SKM-1 (cell line): ENCODE data around the gene CCNJL.

Source experiments
- DNase-seq: peaks from one replicate; lab custom pipeline; 2025; ENCODE audit not compliant: unreplicated experiment; lab: John Stamatoyannopoulos, UW

The CCNJL gene

DNA sequence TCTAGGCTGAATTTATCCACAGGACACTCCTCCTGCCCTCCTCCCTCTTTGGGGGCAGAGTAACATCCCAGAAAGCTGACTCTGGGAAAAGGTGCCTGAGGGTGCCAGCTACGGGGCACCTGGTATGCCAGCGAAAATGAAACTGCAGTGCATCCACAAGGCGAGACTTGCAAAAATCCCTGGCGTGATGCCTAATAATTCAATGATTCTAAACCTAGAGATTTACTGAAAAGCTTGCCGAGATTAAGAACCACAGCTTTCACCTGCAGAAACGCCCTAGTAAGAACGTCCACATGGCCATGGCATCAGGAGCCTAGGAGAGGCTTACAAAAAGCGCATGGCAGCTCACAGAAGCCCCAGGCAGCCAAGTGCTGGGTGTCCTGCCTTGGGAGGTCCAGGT, 20.9 kb downstream of the CCNJL start:
- no peak for DNase-seq

DNA sequence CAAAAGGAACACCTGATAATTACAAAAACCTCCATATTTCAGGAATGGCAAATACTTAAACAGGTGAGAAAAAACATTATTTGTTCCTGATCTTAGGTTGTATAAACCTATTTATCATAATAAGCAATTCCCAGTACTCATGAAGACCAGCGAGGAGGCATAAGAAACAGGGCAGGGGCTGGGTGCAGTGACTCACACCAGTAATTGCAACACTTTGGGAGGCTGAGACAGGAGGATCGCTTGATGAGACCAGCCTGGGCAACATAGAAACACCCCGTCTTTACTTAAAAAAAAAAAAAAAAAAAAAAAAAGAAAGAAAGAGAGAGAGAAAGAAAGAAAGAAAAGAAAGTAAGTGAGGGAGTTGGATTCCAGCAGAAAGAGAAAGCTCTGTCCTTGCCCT, 21.6 kb downstream of the CCNJL start:
- DNase-seq = no peak

DNA sequence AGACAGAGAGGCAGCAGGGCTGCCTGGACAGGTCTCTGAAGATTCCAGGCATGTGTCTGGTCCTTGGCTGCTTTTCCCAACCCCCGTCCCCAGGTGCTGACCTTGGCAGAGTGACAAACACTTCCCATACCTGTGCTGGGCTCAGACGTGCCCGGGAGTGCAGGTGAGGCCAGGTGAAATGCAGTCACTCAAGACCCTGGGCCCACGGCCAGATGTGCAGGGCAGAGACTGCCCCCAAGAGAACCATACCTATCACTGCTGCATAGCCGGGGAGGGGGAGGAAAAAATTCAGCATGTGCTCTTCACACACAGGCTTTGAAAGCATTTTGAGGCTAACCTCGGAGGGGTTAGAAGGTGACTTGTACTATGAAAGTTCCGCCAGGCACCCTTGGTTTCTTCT, 22.6 kb downstream of the CCNJL start:
- no peak for DNase-seq

DNA sequence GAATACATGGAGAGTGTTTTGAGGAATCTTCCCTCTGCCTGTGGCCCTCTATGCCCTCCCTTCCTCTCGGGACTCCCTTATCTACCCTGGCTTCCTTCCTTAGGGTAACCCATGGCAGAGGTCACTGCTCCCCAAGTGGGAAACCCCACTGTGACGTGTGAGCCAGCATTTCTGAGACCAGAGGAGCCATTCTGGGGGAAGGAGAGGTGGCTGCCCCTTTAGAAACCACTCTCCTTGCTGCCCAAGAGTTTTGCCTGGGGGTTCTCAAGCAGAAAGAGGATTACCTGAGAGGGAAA, 23.1 kb downstream of the CCNJL start:
- DNase-seq = no peak

DNA sequence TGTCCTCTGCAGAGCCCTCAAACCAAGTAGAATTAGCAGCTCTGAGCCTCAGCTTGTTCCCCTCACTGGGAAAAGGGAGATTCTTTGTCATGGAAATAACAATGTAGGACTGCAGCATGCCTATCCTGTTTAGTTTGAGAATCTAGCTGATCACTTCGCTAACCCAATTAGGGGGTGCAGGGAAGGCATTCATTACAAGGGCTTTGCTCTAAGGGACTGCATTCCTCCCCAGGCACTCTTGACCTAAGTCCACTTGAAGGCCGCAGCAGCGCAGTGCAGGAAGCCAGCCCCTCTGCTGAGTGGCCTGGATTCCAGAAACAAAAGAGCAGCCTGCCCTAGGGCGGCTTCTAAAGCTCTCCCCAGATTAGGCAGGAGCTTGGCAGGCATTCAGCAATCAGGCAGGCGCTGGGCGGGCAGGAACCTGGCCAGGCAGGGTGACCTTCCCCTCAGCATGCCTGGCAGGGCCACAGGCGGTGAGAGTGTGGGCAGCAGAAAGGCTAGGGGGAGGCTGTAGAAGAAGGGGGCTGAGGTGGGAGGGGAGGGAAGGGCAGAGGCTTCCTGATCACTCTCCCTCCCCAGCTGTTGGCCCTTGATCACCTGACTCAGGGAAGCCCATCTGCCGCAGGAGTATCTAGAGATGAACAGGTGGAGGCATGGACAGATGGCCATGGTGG, 24.8 kb downstream of the CCNJL start:
- DNase-seq = no peak

DNA sequence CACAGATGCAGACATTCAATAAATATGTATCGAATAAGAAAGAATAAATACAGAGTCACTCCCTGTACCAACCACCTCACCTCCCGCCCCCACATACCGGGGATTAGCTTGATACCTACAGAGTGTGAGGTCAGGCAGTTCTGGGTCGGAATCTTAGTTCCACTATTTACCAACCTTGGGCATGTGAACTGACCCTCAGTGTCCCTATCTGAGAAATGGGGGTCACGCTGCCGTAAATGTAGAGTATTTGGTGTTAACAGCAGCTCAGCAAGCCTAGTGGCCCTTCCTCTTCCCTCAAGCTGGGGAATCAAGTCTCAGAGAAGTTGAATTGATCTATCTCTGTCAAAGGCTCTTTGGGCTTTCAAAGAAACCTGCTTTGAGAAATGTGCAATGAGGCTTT, 25.4 kb downstream of the CCNJL start:
- DNase-seq = no peak

DNA sequence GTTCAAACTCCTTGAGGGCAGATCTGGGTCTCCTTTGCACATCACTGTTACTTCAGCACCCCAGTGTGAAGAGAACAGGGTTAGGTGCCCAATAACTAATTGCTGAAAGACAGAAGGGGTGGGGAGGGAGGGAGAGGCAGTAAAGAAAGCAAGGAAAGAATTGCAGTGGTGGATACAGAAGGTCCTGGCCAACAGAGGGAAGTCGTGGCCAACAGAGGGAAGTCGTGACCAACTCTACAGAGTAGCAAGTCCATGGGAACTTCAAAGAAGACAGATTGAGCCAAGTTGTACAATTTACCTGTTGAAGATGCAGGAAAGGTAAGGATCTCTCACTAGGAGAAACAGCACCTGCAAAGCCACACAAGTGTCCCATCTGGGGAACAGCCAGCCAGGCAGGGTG, 27.0 kb downstream of the CCNJL start:
- peak; percentile 23 for DNase-seq

DNA sequence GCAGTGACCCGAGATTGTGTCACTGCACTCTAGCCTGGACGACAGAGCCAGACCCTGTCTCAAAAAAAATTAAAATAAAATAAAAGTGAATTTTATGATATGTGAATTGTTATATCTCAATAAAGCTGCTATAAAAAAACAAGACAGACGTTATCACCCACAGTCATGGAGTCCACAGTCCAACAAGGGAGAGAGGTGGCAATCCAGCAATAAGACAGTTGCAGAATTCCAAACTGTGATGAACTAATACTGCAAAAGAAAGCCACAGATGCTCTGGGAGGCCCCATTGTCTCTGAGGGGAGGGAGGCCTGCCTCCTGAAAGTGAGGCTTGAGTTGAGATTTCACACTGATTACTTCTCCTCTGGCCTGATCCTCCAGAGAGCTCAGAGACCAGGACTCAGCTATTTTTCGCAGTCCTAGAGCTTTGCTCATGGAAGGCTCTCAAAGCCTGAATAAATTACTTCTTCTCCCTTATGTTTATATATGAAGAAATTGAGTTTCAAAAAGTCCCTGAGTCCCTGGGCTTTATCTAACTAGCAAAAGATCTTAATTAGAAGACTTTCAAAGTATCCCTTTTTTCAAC, 28.0 kb downstream of the CCNJL start:
- DNase-seq = no peak

DNA sequence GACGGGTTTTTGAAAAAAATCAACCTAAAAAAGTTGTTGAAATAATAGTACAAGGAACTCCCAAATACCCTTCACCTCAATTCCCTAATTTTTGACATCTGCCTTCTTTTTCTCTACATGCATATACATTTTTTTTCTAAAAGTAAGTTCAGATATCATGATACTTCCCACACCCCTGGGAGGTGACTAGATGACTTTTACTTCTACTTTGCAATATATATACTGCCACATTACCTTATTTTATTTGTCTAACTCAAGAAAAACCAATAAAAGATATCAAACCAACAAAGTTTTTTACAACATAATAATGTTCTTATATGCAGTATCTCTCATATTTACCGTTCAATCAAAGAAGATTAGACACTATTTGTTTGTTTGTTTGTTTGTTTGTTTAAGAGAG, 31.1 kb downstream of the CCNJL start:
- no peak for DNase-seq

DNA sequence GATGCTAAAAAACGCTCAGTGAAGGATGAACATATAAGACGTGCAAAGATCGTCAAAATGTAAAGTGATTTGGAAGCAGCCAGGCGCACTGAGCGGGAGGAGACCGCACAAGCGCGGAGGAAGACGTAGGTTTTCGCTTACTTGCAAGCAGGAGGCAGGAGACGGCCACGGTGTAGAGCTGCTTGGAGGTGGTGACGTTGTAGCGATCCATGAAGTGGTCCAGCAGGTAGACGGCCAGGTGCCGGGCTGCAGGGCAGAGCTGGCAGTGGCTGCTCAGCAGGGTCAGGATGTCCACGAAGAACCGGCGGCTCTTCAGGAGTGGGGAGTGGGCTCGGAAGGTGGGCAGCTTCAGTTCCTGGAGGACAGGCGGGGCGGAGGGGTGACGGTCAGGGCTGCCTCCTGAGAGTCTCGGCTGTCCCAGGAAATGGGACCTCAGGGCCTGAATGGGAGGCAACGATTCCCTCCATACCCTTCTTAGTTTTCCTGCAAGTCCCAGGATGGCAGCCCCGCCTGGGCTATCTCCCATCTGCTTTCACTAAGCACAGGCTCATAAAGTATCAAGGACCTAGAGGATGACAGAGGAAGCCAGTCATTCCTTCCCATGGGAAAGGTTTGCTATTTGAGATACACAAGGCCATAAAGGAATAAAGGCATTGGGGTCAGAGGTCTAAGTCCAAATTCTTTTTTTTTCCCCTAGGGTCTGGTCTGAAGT, 31.8 kb downstream of the CCNJL start:
- no peak for DNase-seq

DNA sequence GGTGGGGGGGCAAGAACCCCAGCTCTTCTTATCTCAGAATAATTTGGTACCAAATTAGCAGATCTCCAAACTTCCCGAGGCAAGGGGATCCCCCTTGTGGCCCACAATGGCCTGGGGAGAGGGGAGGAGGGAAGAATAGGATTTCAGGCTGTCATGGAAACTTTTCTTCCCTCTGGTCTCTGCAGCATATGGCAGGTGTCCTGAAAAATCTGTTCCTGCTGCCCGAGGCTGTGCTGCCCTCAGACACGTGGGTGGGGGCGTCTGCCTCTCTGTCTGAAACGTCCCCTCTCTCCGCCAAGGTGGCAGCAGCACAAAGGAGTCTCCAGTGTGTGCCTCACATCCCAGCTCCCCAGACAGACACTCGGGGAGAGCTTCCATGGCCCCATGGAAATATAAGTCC, 34.0 kb downstream of the CCNJL start:
- DNase-seq = no peak

DNA sequence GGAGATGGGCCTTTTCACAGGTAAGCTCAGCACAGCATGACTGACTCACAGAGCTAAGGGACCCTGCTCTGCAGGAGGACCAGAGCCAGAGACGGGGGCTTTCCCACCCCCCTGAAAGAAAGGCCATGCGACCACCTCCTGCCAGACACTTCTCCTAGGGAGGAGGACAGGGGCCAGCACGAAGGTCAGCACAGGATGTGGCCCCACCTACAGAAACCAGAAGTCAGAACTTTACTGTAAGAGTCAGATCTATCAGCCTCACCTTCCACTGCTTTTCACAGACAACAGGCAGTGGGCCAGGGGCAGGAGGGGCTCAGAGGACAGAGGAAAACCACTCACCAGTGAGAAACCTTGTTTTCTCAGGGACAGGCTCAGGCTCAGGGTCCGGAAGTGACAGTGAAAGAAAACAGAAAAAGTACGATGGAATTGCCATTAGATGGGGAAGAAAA, 37.9 kb downstream of the CCNJL start:
- no peak for DNase-seq

DNA sequence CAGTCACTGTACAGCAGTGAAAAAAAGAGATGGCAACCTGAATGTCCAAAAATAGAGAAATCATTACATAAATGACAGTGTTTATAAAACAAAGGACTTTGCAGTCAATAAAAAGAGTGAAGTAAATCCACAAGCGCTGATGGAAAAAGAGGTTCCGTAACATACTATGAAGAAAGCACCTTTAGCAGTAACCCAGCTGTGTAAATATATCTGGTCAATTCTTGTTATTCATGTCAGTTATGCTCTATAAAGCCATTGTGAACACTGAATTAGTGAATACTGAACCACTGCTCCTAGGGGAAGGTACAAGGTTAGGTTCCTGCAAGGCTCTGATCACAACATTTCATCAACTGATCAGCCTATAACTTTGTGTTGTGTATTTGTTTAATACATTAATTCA, 39.5 kb downstream of the CCNJL start:
- no peak for DNase-seq

DNA sequence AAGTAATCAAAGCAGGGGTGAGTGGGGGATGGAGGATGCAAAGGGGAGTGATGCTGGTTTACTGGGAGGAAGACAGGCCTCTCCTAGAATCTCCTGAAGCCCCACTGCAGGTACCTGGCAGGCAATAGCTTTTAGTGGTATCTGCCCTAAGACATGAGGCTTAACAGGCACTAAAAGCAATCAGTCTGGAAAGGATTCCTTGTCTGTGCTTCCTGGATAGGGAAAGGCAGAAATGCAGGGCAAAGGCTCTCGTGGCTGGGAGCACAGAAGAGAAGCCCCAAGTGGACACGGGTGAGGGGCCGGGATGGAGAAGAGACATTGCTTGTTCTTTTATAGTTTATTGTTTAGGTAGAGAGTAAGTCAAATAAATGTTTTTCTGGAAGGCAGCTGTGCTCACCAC, 40.1 kb downstream of the CCNJL start:
- no peak for DNase-seq

DNA sequence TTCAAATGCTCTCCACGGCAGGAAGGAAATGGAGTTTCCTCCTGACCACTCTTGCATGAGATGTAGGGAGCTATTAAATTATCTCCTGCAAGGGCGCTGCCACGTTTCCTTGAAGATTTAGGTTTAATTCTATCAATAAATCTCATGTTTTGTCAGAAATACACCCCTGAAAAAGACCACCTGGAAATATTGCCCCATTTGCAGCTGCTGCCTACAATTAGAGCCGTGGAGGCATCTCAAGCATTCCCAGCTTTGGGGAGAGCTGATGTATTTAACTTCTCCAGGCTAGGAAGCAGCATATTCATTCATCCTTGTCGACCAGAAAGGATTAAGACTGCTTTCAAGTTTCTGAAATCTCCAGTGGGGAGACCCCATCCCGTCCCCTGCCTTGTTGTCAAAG, 40.5 kb downstream of the CCNJL start:
- DNase-seq = no peak

DNA sequence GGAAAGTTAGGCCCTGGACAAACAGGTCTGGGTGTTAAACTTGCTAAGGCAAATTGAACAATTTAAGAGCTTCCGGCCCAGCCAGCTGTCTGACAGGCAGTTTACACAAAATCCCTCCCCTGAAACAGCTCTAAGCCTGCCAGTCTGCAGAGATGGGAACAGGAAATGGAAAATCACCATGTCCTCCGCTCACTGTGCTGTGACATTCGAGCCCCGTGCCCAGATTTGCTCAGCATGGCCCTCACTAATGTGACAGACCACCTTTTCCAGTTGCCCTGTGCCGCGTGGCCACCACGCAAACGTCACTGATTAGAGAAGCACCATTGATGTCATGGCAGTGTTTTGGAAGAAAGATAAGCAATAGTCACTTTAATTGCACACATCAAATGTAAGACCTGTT, 41.0 kb downstream of the CCNJL start:
- no peak for DNase-seq

DNA sequence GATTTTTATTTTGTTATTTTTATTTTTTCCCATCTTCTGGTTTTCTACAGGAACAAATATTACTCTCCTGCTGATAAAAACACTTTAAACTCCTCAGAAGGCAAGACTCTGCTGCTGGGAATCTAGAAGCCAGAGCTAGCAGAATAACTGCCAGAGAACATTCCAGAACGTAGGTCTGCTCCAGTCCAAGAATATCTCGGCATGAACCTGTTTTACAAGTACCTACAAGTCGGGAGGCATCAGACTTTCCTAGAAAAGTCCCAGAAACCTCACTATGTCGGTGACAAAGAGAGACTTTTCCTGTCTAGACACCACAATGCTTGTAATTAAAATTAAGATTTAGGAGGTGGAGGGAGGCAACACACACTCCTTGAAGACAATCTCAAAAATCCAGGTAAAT, 41.7 kb downstream of the CCNJL start:
- DNase-seq = no peak

DNA sequence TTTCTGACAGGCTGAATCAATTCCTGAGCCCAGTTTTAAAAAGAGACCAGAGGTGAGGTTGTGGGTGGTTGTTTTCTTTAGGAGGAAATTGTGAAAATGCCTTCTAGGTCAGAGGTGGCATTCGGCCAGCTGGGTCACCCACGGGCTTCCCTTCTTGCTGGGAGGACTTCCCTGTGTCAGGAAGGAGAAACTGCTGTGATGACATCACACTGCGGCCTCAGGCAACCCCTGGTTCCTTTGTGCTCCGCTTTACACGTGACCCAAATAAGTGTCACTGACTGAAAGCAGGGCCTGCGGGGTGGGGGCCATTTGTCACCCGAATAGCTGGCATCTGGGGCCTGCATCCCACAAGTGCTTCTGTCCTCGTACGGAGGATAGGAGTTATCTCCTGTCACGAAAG, 43.3 kb downstream of the CCNJL start:
- peak; percentile 81 for DNase-seq

DNA sequence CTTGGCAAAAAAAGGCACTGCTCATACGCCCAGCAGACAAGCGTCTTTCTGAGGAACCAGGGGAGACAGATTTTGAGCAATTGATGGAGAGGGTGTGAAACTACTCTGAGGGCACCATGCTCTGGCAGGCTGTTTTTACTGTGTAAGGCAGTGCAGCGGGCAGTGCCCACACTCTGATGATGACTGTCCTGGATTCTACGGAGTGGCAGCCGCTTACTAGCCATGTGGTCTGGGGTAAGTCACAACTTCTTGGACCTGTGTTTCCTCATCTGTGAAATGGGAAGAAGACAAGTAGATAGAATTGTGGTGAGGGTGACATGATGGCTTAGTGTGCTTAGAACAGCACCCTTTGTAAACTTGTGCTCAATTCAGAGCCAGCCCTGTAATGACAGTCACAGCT, 44.2 kb downstream of the CCNJL start:
- DNase-seq = no peak

DNA sequence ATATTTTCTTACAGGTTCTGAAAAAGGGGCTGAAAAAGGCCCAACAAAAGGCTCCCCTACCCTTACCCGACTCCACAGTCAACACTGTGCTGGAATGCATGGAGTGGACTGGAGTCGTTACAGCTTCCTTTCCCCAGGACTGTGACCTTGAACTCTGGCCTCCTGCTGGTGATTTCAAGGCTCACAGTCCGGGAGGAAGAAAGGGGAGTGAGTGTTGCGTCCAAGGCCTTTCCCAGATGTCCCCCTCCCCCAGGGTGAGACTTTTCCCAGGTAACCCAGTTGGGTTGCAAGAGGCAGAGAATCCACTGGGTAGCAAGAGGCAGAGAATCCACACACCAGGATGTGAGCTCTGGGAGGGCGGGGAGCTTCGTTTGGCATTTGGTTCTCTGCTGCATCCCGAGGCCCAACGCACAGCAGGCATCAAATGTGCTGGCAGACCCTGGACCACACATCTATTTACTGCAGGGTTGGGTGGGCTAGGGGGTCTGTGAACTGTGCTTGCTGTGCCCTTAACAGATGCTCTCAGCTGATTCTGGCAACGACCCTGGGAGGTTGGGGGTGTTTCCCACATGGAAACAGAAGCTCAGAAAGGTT, 45.5 kb downstream of the CCNJL start:
- DNase-seq = no peak

DNA sequence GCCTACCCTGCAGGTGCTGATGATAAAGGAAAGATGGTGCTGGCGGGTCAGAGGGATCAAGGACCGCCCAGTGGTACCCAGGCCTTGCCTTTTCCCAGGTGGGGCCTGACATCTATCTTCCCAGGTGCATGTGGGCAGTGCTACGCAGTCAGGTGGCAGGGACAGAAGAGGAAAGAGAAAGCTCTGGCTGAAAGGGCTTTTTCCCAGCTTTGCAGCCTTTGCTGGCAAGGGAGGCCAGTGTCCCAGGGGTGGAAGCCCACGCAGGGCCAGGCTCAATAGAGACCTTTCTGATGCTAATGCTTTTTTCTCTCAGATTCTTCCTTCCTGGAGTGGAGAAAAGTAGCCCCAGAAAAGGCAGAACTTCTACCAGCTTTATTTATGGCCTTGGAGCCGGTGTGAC, 46.3 kb downstream of the CCNJL start:
- no peak for DNase-seq

DNA sequence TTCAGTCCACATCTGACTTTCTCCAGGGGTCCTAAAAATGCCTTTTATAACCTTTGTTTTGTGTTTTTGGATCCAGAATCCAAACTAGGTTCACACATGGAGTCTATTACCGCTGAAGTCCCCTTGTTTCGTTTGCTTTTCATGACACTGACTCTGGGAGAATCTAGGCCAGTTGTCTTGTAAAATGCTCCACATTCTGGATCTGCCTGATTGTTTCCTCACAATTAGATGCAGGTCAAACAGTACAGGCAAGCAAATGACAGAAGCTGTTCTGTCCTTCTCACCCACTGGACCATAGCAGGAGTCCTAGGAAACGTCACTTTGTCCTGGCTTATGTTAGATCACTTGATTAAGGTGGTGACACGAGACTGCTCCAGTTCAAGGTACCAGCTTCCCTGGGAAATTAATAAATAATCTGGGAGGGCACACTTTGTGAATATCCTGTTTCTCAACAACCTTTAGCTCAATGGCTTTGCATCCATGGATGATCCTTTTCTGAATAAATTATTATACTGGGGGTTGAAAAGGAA, 49.0 kb downstream of the CCNJL start:
- DNase-seq = no peak
